Neural cell (in vitro differentiated cells): ENCODE results near the gene INF2. TPM values are rescaled to one million over a fixed set of nuclear protein-coding genes. Genes with fewer than 3 reads are reported as not detected.

Source experiments
- H2AFZ ChIP-seq: fragments of 200-600, 300-800 bp; sonication (generic), shearing (Covaris generic); 2 replicates; pipeline ENCODE4 v1.6.0; 2014; ENCODE audit warnings: low read depth, mild to moderate bottlenecking, antibody characterized with exemption, low read length, moderate library complexity
- H3F3A ChIP-seq: fragments of 200-600 bp; shearing (Covaris generic); 2 replicates; pipeline ENCODE4 v1.6.1; 2016; ENCODE audit warnings: mild to moderate bottlenecking, moderate library complexity, mixed read lengths, antibody characterized with exemption, low read length; ENCODE audit not compliant: insufficient read depth, poor library complexity, severe bottlenecking
- H3K27ac ChIP-seq: fragments of 200-600, 300-800 bp; sonication (generic), shearing (Covaris generic); 2 replicates; pipeline ENCODE4 v1.5.1; 2014; ENCODE audit warnings: mild to moderate bottlenecking, low read length, moderate library complexity
- H3K27me3 ChIP-seq: fragments of 300-800, 200-600 bp; sonication (generic), shearing (Covaris generic); 2 replicates; pipeline ENCODE4 v1.6.0; 2014; ENCODE audit warnings: mild to moderate bottlenecking, low read depth, low read length, moderate library complexity; ENCODE audit not compliant: insufficient read depth
- H3K36me3 ChIP-seq: fragments of 300-800, 200-600 bp; sonication (generic), shearing (Covaris generic); 2 replicates; pipeline ENCODE4 v1.5.1; 2014; ENCODE audit warnings: mild to moderate bottlenecking, antibody characterized with exemption, low read length, moderate library complexity; ENCODE audit not compliant: insufficient read depth
- H3K4me2 ChIP-seq: fragments of 300-800, 200-600 bp; sonication (generic), shearing (Covaris generic); 2 replicates; pipeline ENCODE4 v1.6.0; 2014; ENCODE audit warnings: mild to moderate bottlenecking, low read length
- H3K4me3 ChIP-seq: fragments of 300-800, 200-600 bp; sonication (generic), shearing (Covaris generic); 2 replicates; pipeline ENCODE4 v1.5.1; 2014; ENCODE audit warnings: mild to moderate bottlenecking, low read length, moderate library complexity
- H3K79me2 ChIP-seq: fragments of 200-600 bp; shearing (Covaris generic); replicated peaks from 2 replicates; pipeline ENCODE4 v1.6.0; 2014; ENCODE audit warnings: mild to moderate bottlenecking, low read length, moderate library complexity; ENCODE audit not compliant: insufficient read depth
- H3K9ac ChIP-seq: fragments of 300-800, 200-600 bp; sonication (generic), shearing (Covaris generic); 2 replicates; pipeline ENCODE4 v1.6.1; 2016; ENCODE audit warnings: mild to moderate bottlenecking, low read length, mixed read lengths
- H3K9me2 ChIP-seq: fragments of 200-600 bp; shearing (Covaris generic); 2 replicates; pipeline ENCODE4 v1.6.1; 2016; ENCODE audit warnings: mild to moderate bottlenecking, low read length, mixed read lengths; ENCODE audit not compliant: insufficient read depth
- H3K9me3 ChIP-seq: fragments of 200-600, 300-800 bp; sonication (generic), shearing (Covaris generic); 2 replicates; pipeline ENCODE4 v1.6.1; 2016; ENCODE audit warnings: mild to moderate bottlenecking, mixed run types, low read length, moderate library complexity, mixed read lengths
- H4K20me1 ChIP-seq: fragments of 200-600 bp; shearing (Covaris generic); 2 replicates; pipeline ENCODE4 v1.6.1; 2016; ENCODE audit warnings: mild to moderate bottlenecking, mixed run types; ENCODE audit not compliant: insufficient read depth
- EP300 ChIP-seq: fragments of 450-650 bp; conservative IDR thresholded peaks from 2 replicates; pipeline ENCODE4 v1.6.1; 2014; ENCODE audit warnings: antibody characterized with exemption, mild to moderate bottlenecking, moderate library complexity; ENCODE audit not compliant: poor library complexity, severe bottlenecking
- EZH2 ChIP-seq: fragments of 200-600, 300-800 bp; shearing (Covaris generic), sonication (generic); IDR thresholded peaks from 2 replicates; pipeline ENCODE4 v1.6.1; 2014; ENCODE audit warnings: antibody characterized with exemption, low read length, borderline replicate concordance, mild to moderate bottlenecking; ENCODE audit not compliant: insufficient read depth, poor library complexity, severe bottlenecking
- MXI1 ChIP-seq: fragments of 450-650 bp; conservative IDR thresholded peaks from 2 replicates; pipeline ENCODE4 v1.6.1; 2014; ENCODE audit warnings: antibody characterized with exemption, mild to moderate bottlenecking; ENCODE audit not compliant: poor library complexity, severe bottlenecking
- POLR2AphosphoS5 ChIP-seq: IDR thresholded peaks from 2 replicates; pipeline ENCODE4 v1.6.1; 2012
- RAD21 ChIP-seq: fragments of 450-650 bp; conservative IDR thresholded peaks from 2 replicates; pipeline ENCODE4 v1.6.1; 2014; ENCODE audit warnings: antibody characterized with exemption, mild to moderate bottlenecking, moderate library complexity
- SMC3 ChIP-seq: fragments of 450-650 bp; conservative IDR thresholded peaks from 2 replicates; pipeline ENCODE4 v1.6.1; 2014; ENCODE audit warnings: antibody characterized with exemption, mild to moderate bottlenecking, moderate library complexity; ENCODE audit not compliant: poor library complexity
- TAF1 ChIP-seq: IDR thresholded peaks from 2 replicates; pipeline ENCODE4 v1.6.1; 2012; ENCODE audit warnings: low read depth
- polyA plus RNA-seq: library from polyadenylated mRNA; depleted of rRNA; stranded (reverse); fragments of >200 nt; gene quantifications from 2 replicates; pipeline ENCODE4 v1.2.3, GENCODE V29; 2014
- TF ChIP-seq, protein P1 (sequence below): IDR thresholded peaks from 2 replicates; pipeline ENCODE4 v1.6.1; 2012; ENCODE audit warnings: borderline replicate concordance
- TF ChIP-seq, protein P2 (sequence below): fragments of 450-650 bp; IDR thresholded peaks from 2 replicates; pipeline ENCODE4 v1.5.1; 2014; ENCODE audit warnings: antibody characterized with exemption, mild to moderate bottlenecking, moderate library complexity; ENCODE audit not compliant: poor library complexity, severe bottlenecking

Gene INF2
- polyA plus RNA-seq, 1 donor from 2014 or later = 0.02 TPM

GRCh38 chr14:104673481-104673880 is 15.9 kb upstream of the INF2 start:
- Histone ChIP-seq H3K79me2 (no peaks in the 10 kb centered on the region), H3F3A (no peaks in the 10 kb centered on the region), H4K20me1 (no peaks in the 10 kb centered on the region), H3K4me2 (no peak overlapping the region), H3K9ac (no peak overlapping the region), H3K27me3 (no peaks in the 10 kb centered on the region), H3K9me3 (no peaks in the 10 kb centered on the region), H3K4me3 (no peak overlapping the region), H2AFZ (no peak overlapping the region), H3K36me3 (no peaks in the 10 kb centered on the region), H3K9me2 (no peaks in the 10 kb centered on the region), H3K27ac (no peak overlapping the region)
- TF ChIP-seq EZH2 (no peak), POLR2AphosphoS5 (no peak), SMC3 (no peak), RAD21 (no peak), MXI1 (no peak), EP300 (no peak), TAF1 (no peak)
- TF ChIP-seq, protein P1, sequence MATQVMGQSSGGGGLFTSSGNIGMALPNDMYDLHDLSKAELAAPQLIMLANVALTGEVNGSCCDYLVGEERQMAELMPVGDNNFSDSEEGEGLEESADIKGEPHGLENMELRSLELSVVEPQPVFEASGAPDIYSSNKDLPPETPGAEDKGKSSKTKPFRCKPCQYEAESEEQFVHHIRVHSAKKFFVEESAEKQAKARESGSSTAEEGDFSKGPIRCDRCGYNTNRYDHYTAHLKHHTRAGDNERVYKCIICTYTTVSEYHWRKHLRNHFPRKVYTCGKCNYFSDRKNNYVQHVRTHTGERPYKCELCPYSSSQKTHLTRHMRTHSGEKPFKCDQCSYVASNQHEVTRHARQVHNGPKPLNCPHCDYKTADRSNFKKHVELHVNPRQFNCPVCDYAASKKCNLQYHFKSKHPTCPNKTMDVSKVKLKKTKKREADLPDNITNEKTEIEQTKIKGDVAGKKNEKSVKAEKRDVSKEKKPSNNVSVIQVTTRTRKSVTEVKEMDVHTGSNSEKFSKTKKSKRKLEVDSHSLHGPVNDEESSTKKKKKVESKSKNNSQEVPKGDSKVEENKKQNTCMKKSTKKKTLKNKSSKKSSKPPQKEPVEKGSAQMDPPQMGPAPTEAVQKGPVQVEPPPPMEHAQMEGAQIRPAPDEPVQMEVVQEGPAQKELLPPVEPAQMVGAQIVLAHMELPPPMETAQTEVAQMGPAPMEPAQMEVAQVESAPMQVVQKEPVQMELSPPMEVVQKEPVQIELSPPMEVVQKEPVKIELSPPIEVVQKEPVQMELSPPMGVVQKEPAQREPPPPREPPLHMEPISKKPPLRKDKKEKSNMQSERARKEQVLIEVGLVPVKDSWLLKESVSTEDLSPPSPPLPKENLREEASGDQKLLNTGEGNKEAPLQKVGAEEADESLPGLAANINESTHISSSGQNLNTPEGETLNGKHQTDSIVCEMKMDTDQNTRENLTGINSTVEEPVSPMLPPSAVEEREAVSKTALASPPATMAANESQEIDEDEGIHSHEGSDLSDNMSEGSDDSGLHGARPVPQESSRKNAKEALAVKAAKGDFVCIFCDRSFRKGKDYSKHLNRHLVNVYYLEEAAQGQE = no peak
- TF ChIP-seq, protein P2, sequence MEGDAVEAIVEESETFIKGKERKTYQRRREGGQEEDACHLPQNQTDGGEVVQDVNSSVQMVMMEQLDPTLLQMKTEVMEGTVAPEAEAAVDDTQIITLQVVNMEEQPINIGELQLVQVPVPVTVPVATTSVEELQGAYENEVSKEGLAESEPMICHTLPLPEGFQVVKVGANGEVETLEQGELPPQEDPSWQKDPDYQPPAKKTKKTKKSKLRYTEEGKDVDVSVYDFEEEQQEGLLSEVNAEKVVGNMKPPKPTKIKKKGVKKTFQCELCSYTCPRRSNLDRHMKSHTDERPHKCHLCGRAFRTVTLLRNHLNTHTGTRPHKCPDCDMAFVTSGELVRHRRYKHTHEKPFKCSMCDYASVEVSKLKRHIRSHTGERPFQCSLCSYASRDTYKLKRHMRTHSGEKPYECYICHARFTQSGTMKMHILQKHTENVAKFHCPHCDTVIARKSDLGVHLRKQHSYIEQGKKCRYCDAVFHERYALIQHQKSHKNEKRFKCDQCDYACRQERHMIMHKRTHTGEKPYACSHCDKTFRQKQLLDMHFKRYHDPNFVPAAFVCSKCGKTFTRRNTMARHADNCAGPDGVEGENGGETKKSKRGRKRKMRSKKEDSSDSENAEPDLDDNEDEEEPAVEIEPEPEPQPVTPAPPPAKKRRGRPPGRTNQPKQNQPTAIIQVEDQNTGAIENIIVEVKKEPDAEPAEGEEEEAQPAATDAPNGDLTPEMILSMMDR = no peak

GRCh38 chr14:104675447-104675846 is 14.0 kb upstream of the INF2 start:
- Histone ChIP-seq H2AFZ (no peak overlapping the region), H3K9me2 (no peaks in the 10 kb centered on the region)

More at GRCh38 chr14:104675447-104675846, 14.0 kb upstream of the INF2 start:
- H3K27ac ChIP-seq = no peak overlapping the region
- no peaks in the 10 kb centered on the region for H3K79me2 ChIP-seq
- H3K4me2 ChIP-seq = no peak overlapping the region
- H3F3A ChIP-seq = no peaks in the 10 kb centered on the region
- H3K9me3 ChIP-seq = no peaks in the 10 kb centered on the region
- TF ChIP-seq SMC3 = no peak
- TF ChIP-seq EP300 = no peak
- TF ChIP-seq, protein P2 = no peak
- no peaks in the 10 kb centered on the region for H3K36me3 ChIP-seq
- H3K4me3 ChIP-seq = no peak overlapping the region
- no peaks in the 10 kb centered on the region for H3K27me3 ChIP-seq
- H3K9ac ChIP-seq = no peak overlapping the region
- no peaks in the 10 kb centered on the region for H4K20me1 ChIP-seq
